ENCODE results near the gene TMPRSS5.

GRCh38 chr11:113664069-113664980, 41.8 kb downstream of the TMPRSS5 start:
- TF ChIP-seq HBP1 (CRISPR knock-in tag; IDR thresholded peaks at IDR 0.05; ENCODE audit: low read depth) (no peak), ZNF136 (CRISPR knock-in tag; IDR thresholded peaks at IDR 0.05; ENCODE audit: low read depth) (no peak), YY1 (IDR thresholded peaks at IDR 0.05; ENCODE audit: insufficient read depth, insufficient replicate concordance, low read depth, low read length) (no peak), EZH2 (conservative IDR thresholded peaks at IDR 0.05; ENCODE audit: low read depth, low read length) (no peak), POLR2AphosphoS2 (IDR thresholded peaks at IDR 0.05; ENCODE audit: low read depth, low read length) (no peak)
